ENCODE measurements around the gene CORT.

CORT gene

GRCh38 chr1:10474613-10475507, 25.0 kb downstream of the CORT start, which contains the start of gene PEX14:
Gene PEX14, plus strand, starts transcription at chr1:10474950. Its CDS starts 17 bp downstream, at chr1:10474967.
- peak; percentile 77 for DNase-seq

DNA sequence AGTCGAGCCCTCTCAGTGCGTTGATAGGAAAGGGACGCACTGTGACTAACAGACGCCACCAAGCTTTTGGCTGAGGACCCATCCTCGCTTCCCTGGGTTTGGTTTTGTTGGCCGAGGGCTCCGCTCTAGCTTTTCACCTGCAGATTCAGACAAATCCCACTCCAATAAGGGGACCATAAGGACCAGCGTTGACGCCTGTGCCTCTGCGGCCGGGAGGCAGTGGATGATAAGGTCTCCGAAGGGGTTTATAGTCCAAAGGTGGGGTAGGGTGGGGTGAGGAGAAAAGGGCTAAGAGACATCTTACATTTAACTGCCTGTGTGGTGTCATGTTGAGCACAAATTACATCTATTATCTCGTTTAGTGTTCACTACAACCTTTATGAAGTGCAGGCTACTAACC, 25.7 kb downstream of the CORT start:
- no peak for DNase-seq

DNA sequence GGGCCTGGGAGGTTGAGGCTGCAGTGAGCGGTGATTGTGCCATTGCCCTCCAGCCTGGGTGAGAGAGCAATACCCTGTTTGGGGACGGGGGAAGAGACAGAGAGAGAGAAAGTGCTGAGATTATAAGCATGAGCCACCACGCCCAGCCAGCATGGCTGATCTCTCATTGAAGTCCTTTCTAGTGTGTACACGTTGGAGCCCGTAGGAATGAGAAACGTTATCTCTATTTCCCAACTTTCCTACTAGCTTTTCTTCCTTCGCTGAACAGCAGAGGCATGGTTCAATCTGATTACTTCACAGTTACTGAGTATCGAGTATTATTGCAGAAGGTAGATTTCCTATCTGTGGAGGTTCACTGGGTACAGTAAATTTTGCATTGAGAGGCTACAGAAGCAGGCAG, 29.5 kb downstream of the CORT start:
- DNase-seq, result no peak

DNA sequence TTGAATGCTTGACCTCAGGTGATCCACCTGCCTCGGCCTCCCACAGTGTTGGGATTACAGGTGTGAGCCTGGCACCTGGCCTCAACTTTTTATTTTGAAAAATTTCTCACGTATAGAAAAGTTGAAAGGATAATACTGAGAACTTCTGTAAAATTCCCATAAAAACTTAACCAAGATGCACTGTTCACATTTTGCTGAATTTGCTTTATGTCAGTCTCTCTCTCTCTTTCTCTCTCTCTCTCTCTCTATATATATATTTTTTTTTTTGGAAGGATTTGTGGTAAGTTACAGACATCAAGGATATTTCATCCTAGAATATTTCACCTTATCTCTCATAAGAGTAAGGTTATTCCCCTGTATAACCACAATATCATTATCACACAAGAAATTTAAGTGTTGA, 30.8 kb downstream of the CORT start:
- no peak for DNase-seq

GRCh38 chr1:10484521-10484920, 34.7 kb downstream of the CORT start:
- DNase-seq, result no peak

DNA sequence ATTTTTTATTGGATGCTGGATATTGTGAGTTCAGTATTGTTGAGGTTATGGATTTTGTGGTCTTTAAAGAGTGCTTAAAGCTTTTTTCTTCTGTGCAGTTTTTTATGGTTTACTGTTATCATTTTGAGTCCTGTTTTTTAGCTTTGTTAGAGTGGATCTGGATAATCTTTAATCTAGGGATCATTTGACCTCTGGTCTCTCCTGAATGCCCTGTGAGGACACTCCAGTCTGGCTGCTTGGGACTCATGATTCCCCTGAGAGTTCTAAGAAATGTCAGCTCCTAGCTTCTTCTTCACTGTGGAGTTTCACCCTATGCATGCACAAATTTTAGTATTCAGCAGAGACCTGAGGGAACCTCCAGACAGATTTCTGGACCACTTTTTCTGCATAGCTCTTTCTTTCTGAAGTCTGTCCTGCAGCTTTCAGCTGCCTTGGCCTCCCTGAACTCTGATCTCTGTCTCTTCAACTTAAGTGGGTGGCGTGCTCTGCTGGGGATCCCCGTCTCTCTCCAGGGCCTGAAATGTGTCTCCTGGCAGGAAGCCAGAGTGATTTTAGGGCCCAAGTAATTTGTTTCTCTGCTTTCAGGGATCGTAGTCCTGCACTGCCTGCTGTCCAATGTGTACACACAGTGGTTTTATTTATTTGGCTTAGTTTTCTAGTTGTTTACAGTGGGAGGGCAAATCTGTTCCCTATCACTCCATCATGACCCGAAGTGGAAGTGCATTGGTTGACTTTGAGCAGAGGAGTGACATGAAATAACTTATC, 39.6 kb downstream of the CORT start:
- no peak for DNase-seq

DNA sequence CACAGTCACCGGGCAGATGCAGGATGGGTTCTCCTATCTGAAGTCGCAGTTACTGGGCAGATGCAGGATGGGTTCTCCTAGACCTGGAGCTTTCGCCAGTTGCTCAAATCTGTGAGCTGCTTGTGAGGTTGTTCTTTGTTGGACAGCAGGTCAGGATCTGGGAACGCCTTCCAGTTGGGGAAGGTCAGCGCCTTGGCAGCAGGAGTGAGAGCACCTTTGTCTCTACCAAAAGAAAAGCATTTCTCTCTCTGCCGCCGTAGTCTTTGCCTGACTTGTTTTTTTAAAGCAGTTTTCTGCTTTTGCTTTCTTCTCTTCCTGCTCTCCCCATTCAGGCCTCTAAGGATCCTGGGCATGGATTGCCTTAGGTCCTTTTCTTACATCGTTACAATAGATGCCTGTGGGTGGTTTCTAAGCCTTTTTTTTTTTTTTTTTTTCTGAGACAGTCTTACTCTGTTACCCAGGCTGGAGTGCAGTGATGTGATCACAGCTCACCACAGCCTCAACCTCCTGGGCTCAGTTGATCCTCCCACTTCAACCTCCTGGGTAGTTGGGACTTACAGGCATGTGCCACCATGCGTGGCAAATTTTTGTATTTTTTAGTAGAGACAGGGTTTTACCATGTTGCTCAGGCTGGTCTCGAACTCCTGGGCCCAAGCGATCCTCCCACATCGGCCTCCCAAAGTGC, 40.6 kb downstream of the CORT start:
- DNase-seq, result no peak

DNA sequence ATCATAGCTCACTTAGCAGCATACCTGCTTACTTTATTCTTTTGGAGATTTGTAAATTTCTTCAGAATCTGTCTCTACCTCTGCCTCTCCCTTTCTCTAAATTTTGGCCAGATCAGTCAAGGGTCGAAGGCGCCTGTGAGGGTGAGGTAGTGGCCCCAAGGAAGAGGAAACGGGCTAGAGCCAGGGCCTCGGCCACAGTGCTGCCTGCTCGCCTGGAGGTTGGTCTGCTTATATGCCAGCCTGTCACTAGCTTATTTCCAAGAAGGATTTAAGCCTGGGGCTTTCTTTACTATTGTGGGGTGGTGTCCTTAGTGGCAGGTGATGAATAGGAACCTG, 44.6 kb downstream of the CORT start:
- no peak for DNase-seq

- DNase-seq, result peak; percentile 72
Measured at GRCh38 chr1:10494754-10495474, 45.1 kb downstream of the CORT start.

DNA sequence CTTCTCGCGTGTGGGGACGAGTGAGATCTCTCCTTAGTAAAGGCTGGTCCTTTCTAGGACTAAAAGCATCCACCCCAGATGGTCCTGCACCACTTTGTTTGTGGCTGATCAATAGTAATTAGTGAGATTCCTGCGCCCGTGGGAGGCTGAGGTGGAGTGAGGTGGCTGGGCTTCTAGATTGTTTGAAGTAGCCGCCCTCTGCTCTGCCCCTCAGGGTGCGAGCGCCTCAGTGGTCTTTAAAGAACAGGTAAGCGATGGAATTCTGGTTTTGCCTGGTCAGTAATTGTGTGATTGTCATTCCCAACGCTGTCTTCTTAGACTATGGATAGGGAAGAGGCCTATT, 45.6 kb downstream of the CORT start:
- no peak for DNase-seq

GRCh38 chr1:10495952-10496351, 46.1 kb downstream of the CORT start:
- DNase-seq, result no peak

GRCh38 chr1:10497109-10497508, 47.3 kb downstream of the CORT start:
- no peak for DNase-seq

DNA sequence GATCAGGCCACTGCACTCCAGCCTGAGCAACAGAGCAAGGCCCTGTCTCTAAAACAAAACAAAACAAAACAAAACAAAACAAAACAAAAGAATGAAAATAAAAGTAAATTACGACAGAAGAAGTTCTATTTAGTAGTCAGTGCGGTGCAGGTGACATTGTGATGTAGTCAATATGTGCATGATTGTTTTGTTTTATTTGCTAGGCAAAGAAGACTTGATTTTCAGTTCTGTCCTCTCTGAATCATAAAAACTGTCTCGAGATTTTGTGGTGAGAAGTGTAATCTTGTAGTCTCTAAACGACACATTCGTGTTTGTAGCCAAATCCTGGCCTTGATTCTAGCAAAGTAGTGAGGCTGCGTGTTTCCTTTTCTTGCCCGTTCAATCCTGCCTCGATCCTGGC, 48.4 kb downstream of the CORT start:
- no peak for DNase-seq
